GM12891 (cell line): Measurements from ENCODE around the gene PDLIM7.

Source experiments
- DNase-seq: peaks from one replicate; pipeline ENCODE4 v3.0.0; 2011; ENCODE audit warnings: low spot score; ENCODE audit not compliant: insufficient read length
- FAIRE-seq: peaks from 2 replicates; lab custom pipeline; 2011; peaks lifted over from hg19 to GRCh38; lab: Jason Lieb, UNC
- PAX5 ChIP-seq: IDR thresholded peaks from 2 replicates; pipeline ENCODE4 v1.6.1; 2011; ENCODE audit warnings: low read length, moderate library complexity, mild to moderate bottlenecking; ENCODE audit not compliant: insufficient read depth, severe bottlenecking
- POLR2A ChIP-seq: IDR thresholded peaks from 2 replicates; pipeline ENCODE4 v1.6.1; 2011; ENCODE audit warnings: low read depth, low read length, control low read depth
- POLR2AphosphoS5 ChIP-seq: IDR thresholded peaks from 2 replicates; pipeline ENCODE4 v1.6.1; 2011; ENCODE audit warnings: low read depth, low read length, control low read depth
- POU2F2 ChIP-seq: IDR thresholded peaks from 2 replicates; pipeline ENCODE4 v1.6.1; 2011; ENCODE audit warnings: low read depth, mild to moderate bottlenecking, control low read depth, low read length, moderate library complexity
- SPI1 ChIP-seq: IDR thresholded peaks from 2 replicates; pipeline ENCODE4 v1.6.1; 2011; ENCODE audit warnings: low read depth, low read length, control low read depth
- TAF1 ChIP-seq: IDR thresholded peaks from 2 replicates; pipeline ENCODE4 v1.6.1; 2011; ENCODE audit warnings: low read depth, low read length, control low read depth

The PDLIM7 gene

DNA sequence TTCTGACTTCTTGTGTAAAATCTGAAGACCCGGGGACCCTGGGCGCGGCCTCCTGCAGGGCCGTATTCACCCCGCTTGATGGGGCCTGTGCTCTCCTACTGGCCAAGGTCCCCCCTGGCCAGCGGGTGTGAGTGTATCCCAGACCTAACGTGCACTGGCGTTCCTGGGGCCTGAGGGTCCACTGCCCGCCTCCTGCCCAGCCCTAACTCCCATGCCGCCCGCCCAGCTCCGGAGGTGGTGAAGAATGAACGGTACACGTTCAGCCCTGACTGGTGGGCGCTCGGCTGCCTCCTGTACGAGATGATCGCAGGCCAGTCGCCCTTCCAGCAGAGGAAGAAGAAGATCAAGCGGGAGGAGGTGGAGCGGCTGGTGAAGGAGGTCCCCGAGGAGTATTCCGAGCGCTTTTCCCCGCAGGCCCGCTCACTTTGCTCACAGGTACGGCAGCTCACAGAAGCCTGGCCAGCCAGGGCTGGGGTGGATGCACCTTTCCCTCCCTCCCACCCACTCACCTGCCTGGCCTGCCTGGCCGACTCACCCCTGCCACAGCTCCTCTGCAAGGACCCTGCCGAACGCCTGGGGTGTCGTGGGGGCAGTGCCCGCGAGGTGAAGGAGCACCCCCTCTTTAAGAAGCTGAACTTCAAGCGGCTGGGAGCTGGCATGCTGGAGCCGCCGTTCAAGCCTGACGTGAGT is 61.4 kb downstream of the PDLIM7 start:
- FAIRE-seq, result no peak
- no peak for DNase-seq
- TF ChIP-seq SPI1 (no peak), POU2F2 (no peak), POLR2A (no peak), TAF1 (no peak), PAX5 (no peak), POLR2AphosphoS5 (no peak)

DNA sequence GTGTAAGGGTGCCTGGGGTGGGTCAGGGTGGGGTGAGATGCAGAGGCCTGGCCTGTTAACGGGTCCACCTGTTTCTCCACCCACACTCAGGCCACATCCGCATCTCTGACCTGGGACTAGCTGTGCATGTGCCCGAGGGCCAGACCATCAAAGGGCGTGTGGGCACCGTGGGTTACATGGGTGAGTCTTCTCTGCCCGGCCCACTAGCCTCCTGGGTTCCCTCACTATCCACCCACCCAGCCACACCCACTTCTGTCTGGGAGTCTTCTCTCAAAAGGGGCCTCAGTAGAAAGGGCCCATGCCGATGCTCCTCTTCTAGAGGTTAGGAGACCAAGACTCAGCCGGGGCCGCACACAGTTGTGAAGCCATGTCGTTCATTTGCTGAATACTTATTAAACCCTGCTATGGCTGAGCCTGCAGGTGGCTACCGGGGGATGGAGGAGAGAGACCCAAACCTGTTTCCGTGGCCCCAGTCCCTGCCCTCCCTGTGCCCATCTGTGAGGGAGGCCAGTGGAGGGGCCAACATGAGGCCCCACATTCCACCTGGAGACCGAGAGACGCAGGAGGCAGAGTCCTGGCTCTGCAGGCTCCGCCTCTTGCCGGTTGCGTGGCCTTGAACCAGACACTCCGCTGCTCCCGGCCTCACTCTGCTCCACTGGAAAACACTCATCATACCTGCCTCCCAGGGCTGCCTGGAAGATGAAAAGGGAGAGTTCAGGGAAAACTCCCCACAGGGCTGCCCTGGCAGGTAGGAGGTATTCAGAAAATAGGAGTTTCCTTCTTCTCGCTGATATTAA is 62.3 kb downstream of the PDLIM7 start:
- no peak for TF ChIP-seq SPI1
- TF ChIP-seq POLR2A, result 0 out of 2 replicates have a peak, but pooled peaks have one; percentile 11
- no peak for TF ChIP-seq TAF1
- FAIRE-seq (no peak), DNase-seq (no peak)

DNA sequence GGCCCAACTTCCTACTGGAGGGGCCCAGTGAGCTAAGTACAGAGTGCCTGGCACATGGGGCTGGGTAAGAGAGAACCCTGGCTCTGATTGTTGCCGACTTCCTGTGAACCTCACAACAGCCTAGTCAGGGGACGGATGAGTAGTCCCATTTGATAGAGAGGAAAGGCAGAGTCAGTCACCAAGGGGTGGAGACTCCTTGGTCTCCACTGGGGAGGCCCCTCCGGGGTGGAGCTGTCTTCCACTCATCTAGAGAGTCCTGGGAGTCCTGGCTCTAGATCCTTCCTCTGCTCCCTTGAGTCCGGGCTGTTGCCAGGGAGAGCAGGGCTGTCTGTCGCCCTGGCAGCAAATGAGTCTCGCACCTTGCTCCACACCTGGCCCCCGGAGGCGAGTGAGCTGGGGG is 63.0 kb downstream of the PDLIM7 start:
- FAIRE-seq (no peak), DNase-seq (no peak)
- TF ChIP-seq POU2F2 (no peak), SPI1 (no peak), TAF1 (no peak), PAX5 (no peak), POLR2AphosphoS5 (no peak), POLR2A (no peak)

DNA sequence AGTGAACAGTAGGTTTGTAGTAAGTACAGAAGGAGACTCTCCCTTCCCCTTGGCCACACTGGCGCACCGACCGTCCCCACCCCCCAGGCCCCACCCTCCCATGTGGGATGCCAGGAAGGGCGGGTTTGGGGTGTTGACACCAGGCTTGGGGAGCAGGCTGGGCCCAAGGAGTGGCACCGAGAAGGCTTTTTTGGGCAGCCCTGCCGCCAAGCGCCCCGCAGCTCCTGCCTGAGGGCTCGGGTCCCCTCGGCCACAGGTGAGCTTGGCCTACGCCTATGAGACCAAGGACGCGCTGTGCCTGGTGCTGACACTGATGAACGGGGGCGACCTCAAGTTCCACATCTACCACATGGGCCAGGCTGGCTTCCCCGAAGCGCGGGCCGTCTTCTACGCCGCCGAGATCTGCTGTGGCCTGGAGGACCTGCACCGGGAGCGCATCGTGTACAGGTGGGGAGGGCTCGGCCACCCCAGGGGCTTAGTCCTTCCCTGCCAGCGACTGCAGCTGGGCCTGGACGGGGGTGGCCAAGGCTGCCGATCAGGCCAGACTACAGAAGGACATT is 63.7 kb downstream of the PDLIM7 start:
- FAIRE-seq (no peak), DNase-seq (no peak)
- TF ChIP-seq TAF1 (no peak), POLR2AphosphoS5 (peak; percentile 33; the same call in 1 of the 2 replicates)
